KMS-11 (cell line): ENCODE results near the gene CAPG.

Source experiments
- H2AFZ ChIP-seq: fragments of 200-600 bp; sonication (generic); 2 replicates; pipeline ENCODE4 v1.6.1; 2016; ENCODE audit warnings: antibody characterized with exemption, mixed run types, low read depth
- H3K27ac ChIP-seq: fragments of 200-600 bp; sonication (generic); 2 replicates; pipeline ENCODE4 v1.6.1; 2016; ENCODE audit warnings: mild to moderate bottlenecking, mixed run types
- H3K27me3 ChIP-seq: fragments of 200-600 bp; sonication (generic); 2 replicates; pipeline ENCODE4 v1.6.1; 2017; ENCODE audit warnings: mild to moderate bottlenecking, low read depth, mixed run types, moderate library complexity; ENCODE audit not compliant: insufficient read depth
- H3K36me3 ChIP-seq: fragments of 200-600 bp; sonication (generic); 2 replicates; pipeline ENCODE4 v1.6.1; 2017; ENCODE audit warnings: mild to moderate bottlenecking, mixed run types; ENCODE audit not compliant: insufficient read depth
- H3K4me1 ChIP-seq: fragments of 200-600 bp; sonication (generic); 2 replicates; pipeline ENCODE4 v1.6.1; 2016; ENCODE audit warnings: mild to moderate bottlenecking, low read depth, mixed run types; ENCODE audit not compliant: poor library complexity, severe bottlenecking
- H3K4me2 ChIP-seq: fragments of 200-600 bp; sonication (generic); 2 replicates; pipeline ENCODE4 v1.7.0; 2016; ENCODE audit warnings: mild to moderate bottlenecking, mixed run types
- H3K4me3 ChIP-seq: fragments of 200-600 bp; sonication (generic); IDR thresholded peaks from 2 replicates; pipeline ENCODE4 v1.6.1; 2017; ENCODE audit warnings: low read depth, low read length, mixed read lengths; ENCODE audit not compliant: insufficient read depth
- H3K79me2 ChIP-seq: fragments of 200-600 bp; sonication (generic); 2 replicates; pipeline ENCODE4 v1.6.1; 2016; ENCODE audit warnings: low read depth, mixed run types; ENCODE audit not compliant: insufficient read depth
- H3K9ac ChIP-seq: fragments of 200-600 bp; sonication (generic); 2 replicates; pipeline ENCODE4 v1.6.1; 2016; ENCODE audit warnings: mild to moderate bottlenecking, mixed run types
- H4K20me1 ChIP-seq: fragments of 200-600 bp; sonication (generic); 2 replicates; pipeline ENCODE4 v1.6.1; 2016; ENCODE audit warnings: mild to moderate bottlenecking, mixed run types; ENCODE audit not compliant: insufficient read depth
- CTCF ChIP-seq: fragments of 200-600 bp; sonication (generic); conservative IDR thresholded peaks from 2 replicates; pipeline ENCODE4 v1.6.1; 2017; ENCODE audit warnings: low read depth, mild to moderate bottlenecking, antibody characterized with exemption, low read length, moderate library complexity, mixed read lengths

CAPG gene

GRCh38 chr2:85457043-85457442, 46.9 kb upstream of the CAPG start:
- H3K27me3 ChIP-seq = no peaks in the 10 kb centered on the region
- no peak overlapping the region for H2AFZ ChIP-seq
- H3K27ac ChIP-seq = no peak overlapping the region
- no peak overlapping the region for H3K4me3 ChIP-seq
- TF ChIP-seq CTCF = no peak
- H3K79me2 ChIP-seq = no peaks in the 10 kb centered on the region
- H3K4me2 ChIP-seq = no peak overlapping the region
- H4K20me1 ChIP-seq = no peaks in the 10 kb centered on the region
- no peaks in the 10 kb centered on the region for H3K36me3 ChIP-seq
- no peak overlapping the region for H3K9ac ChIP-seq
- no peaks in the 10 kb centered on the region for H3K4me1 ChIP-seq

- Histone ChIP-seq H3K27me3 (no peaks in the 10 kb centered on the region), H4K20me1 (no peaks in the 10 kb centered on the region), H3K36me3 (no peaks in the 10 kb centered on the region), H3K4me1 (no peaks in the 10 kb centered on the region), H3K27ac (no peak overlapping the region), H2AFZ (no peak overlapping the region), H3K9ac (no peak overlapping the region), H3K79me2 (no peaks in the 10 kb centered on the region), H3K4me2 (no peak overlapping the region), H3K4me3 (no peak overlapping the region)
- no peak for TF ChIP-seq CTCF
Measured at GRCh38 chr2:85455552-85456090, 45.5 kb upstream of the CAPG start.

GRCh38 chr2:85453571-85453970, 43.4 kb upstream of the CAPG start:
- no peaks in the 10 kb centered on the region for H3K4me1 ChIP-seq
- no peak overlapping the region for H3K4me2 ChIP-seq
- no peaks in the 10 kb centered on the region for H3K36me3 ChIP-seq
- no peak overlapping the region for H3K9ac ChIP-seq
- no peak overlapping the region for H3K4me3 ChIP-seq
- no peaks in the 10 kb centered on the region for H3K27me3 ChIP-seq
- no peak overlapping the region for H2AFZ ChIP-seq
- no peaks in the 10 kb centered on the region for H3K79me2 ChIP-seq
- no peak overlapping the region for H3K27ac ChIP-seq
- H4K20me1 ChIP-seq = no peaks in the 10 kb centered on the region
- TF ChIP-seq CTCF = no peak

- Histone ChIP-seq H2AFZ (no peak overlapping the region), H3K4me3 (no peak overlapping the region), H3K79me2 (no peaks in the 10 kb centered on the region), H3K9ac (no peak overlapping the region), H3K4me1 (no peaks in the 10 kb centered on the region), H3K27me3 (no peaks in the 10 kb centered on the region), H3K27ac (no peak overlapping the region), H3K36me3 (no peaks in the 10 kb centered on the region), H4K20me1 (no peaks in the 10 kb centered on the region), H3K4me2 (no peak overlapping the region)
- TF ChIP-seq CTCF = no peak
Measured at GRCh38 chr2:85452237-85452636, 42.1 kb upstream of the CAPG start.
